BLaER1 (cell line): ENCODE measurements around the gene HES3.

Experiments used
- H3K27ac ChIP-seq: shearing (Covaris generic); formaldehyde crosslinking; 2 replicates; pipeline ENCODE4 v1.8.1; 2022
- H3K27me3 ChIP-seq: shearing (Covaris generic); formaldehyde crosslinking; 2 replicates; pipeline ENCODE4 v1.8.1; 2022
- H3K36me3 ChIP-seq: shearing (Covaris generic); formaldehyde crosslinking; 2 replicates; pipeline ENCODE4 v1.8.1; 2022
- H3K4me1 ChIP-seq: shearing (Covaris generic); formaldehyde crosslinking; 2 replicates; pipeline ENCODE4 v1.8.1; 2022
- H3K4me2 ChIP-seq: shearing (Covaris generic); formaldehyde crosslinking; 2 replicates; pipeline ENCODE4 v1.8.1; 2022
- H3K4me3 ChIP-seq: shearing (Covaris generic); formaldehyde crosslinking; 2 replicates; pipeline ENCODE4 v1.8.1; 2022
- H3K9ac ChIP-seq: shearing (Covaris generic); formaldehyde crosslinking; 2 replicates; pipeline ENCODE4 v1.8.1; 2022
- H3K9me3 ChIP-seq: shearing (Covaris generic); formaldehyde crosslinking; 2 replicates; pipeline ENCODE4 v1.8.1; 2022
- H4K20me1 ChIP-seq: shearing (Covaris generic); formaldehyde crosslinking; 2 replicates; pipeline ENCODE4 v1.8.1; 2022
- Cebpa-rat ChIP-seq: shearing (Covaris generic); IDR thresholded peaks from 2 replicates; pipeline ENCODE4 v1.8.1; 2022

The HES3 gene

GRCh38 chr1:6245086-6245868, 1.3 kb downstream of the HES3 start:
- Histone ChIP-seq H3K9ac (no peak overlapping the region), H4K20me1 (peaks cover 60% of the 10 kb centered on the region), H3K27ac (no peak overlapping the region), H3K36me3 (no peaks in the 10 kb centered on the region), H3K4me2 (peak overlapping the region; percentile 84), H3K4me3 (peak overlapping the region; percentile 47; the same call in 1 of the 2 replicates), H3K4me1 (peaks cover 93% of the 10 kb centered on the region), H3K27me3 (peaks cover 91% of the 10 kb centered on the region), H3K9me3 (no peaks in the 10 kb centered on the region)
- no peak for TF ChIP-seq Cebpa-rat

GRCh38 chr1:6245869-6246496, 2.0 kb downstream of the HES3 start:
- no peak for TF ChIP-seq Cebpa-rat
- no peak overlapping the region for H3K9ac ChIP-seq

GRCh38 chr1:6246497-6247467, 2.8 kb downstream of the HES3 start:
- no peak for TF ChIP-seq Cebpa-rat
- no peak overlapping the region for H3K27ac ChIP-seq
- H3K4me2 ChIP-seq, result peak overlapping the region; percentile 84

More at GRCh38 chr1:6245869-6246496, 2.0 kb downstream of the HES3 start:
- no peak overlapping the region for H3K4me3 ChIP-seq
- H4K20me1 ChIP-seq, result peaks cover 66% of the 10 kb centered on the region
- no peaks in the 10 kb centered on the region for H3K9me3 ChIP-seq
- H3K27ac ChIP-seq, result no peak overlapping the region
- H3K4me2 ChIP-seq, result peak overlapping the region; percentile 84
- peaks cover 87% of the 10 kb centered on the region for H3K4me1 ChIP-seq
- peaks cover 91% of the 10 kb centered on the region for H3K27me3 ChIP-seq
- H3K36me3 ChIP-seq, result no peaks in the 10 kb centered on the region

GRCh38 chr1:6247651-6248050, 3.7 kb downstream of the HES3 start:
- Histone ChIP-seq H4K20me1 (peaks cover 82% of the 10 kb centered on the region), H3K36me3 (no peaks in the 10 kb centered on the region), H3K27me3 (peaks cover 88% of the 10 kb centered on the region), H3K4me3 (no peak overlapping the region), H3K4me2 (peak overlapping the region; percentile 84; the same call in 1 of the 2 replicates), H3K27ac (no peak overlapping the region), H3K9ac (no peak overlapping the region), H3K4me1 (peaks cover 71% of the 10 kb centered on the region), H3K9me3 (no peaks in the 10 kb centered on the region)
- TF ChIP-seq Cebpa-rat, result no peak

More at GRCh38 chr1:6246497-6247467, 2.8 kb downstream of the HES3 start:
- Histone ChIP-seq H3K9ac (no peak overlapping the region), H3K9me3 (no peaks in the 10 kb centered on the region), H3K36me3 (no peaks in the 10 kb centered on the region), H3K4me1 (peaks cover 79% of the 10 kb centered on the region), H4K20me1 (peaks cover 74% of the 10 kb centered on the region), H3K4me3 (no peak overlapping the region), H3K27me3 (peaks cover 91% of the 10 kb centered on the region)

GRCh38 chr1:6248161-6248776, 4.3 kb downstream of the HES3 start:
- Histone ChIP-seq H3K9me3 (no peaks in the 10 kb centered on the region), H3K27ac (no peak overlapping the region), H3K4me1 (peaks cover 65% of the 10 kb centered on the region), H3K27me3 (peaks cover 82% of the 10 kb centered on the region), H3K4me2 (peak overlapping the region; percentile 96), H3K9ac (no peak overlapping the region), H3K4me3 (no peak overlapping the region), H3K36me3 (peaks cover 4% of the 10 kb centered on the region; the same call in 1 of the 2 replicates), H4K20me1 (peaks cover 84% of the 10 kb centered on the region)
- TF ChIP-seq Cebpa-rat, result no peak

- H3K27ac ChIP-seq, result no peak overlapping the region
- H3K27me3 ChIP-seq, result peaks cover 74% of the 10 kb centered on the region
- peak overlapping the region; percentile 53; the same call in 1 of the 2 replicates for H3K9ac ChIP-seq
- peaks cover 13% of the 10 kb centered on the region; the same call in 1 of the 2 replicates for H3K36me3 ChIP-seq
- H3K4me1 ChIP-seq, result peaks cover 57% of the 10 kb centered on the region
- H3K4me3 ChIP-seq, result peak overlapping the region; percentile 59
- peak overlapping the region; percentile 96 for H3K4me2 ChIP-seq
- no peak for TF ChIP-seq Cebpa-rat
- no peaks in the 10 kb centered on the region for H3K9me3 ChIP-seq
- peaks cover 89% of the 10 kb centered on the region for H4K20me1 ChIP-seq
These were observed 5.2 kb downstream of the HES3 start for GRCh38 chr1:6248932-6249738.

- H3K4me1 ChIP-seq, result peaks cover 50% of the 10 kb centered on the region
- peak overlapping the region; percentile 96 for H3K4me2 ChIP-seq
- peaks cover 21% of the 10 kb centered on the region; the same call in 1 of the 2 replicates for H3K36me3 ChIP-seq
- H3K27me3 ChIP-seq, result peaks cover 68% of the 10 kb centered on the region
- H3K4me3 ChIP-seq, result peak overlapping the region; percentile 59
- H3K9ac ChIP-seq, result peak overlapping the region; percentile 53; the same call in 1 of the 2 replicates
- TF ChIP-seq Cebpa-rat, result no peak
- H3K9me3 ChIP-seq, result no peaks in the 10 kb centered on the region
- H3K27ac ChIP-seq, result no peak overlapping the region
- peaks cover 98% of the 10 kb centered on the region for H4K20me1 ChIP-seq
These were observed 6.0 kb downstream of the HES3 start for GRCh38 chr1:6249739-6250689.
